ENCODE data around the gene VEGFD.

The VEGFD gene

GRCh38 chrX:15376956-15377355 is 7.3 kb downstream of the VEGFD start:
- H2AFZ ChIP-seq (ENCODE audit: low read length) = no peak overlapping the region
- H3K4me3 ChIP-seq (ENCODE audit: low read depth, low read length, poor library complexity, severe bottlenecking) = no peak overlapping the region
- H3K27me3 ChIP-seq (ENCODE audit: insufficient read depth, low read length) = no peaks in the 10 kb centered on the region
- no peak overlapping the region for H3K4me2 ChIP-seq (ENCODE audit: low read length)
- H3K36me3 ChIP-seq (ENCODE audit: insufficient read depth, low read length) = no peaks in the 10 kb centered on the region
- no peak overlapping the region for H3K27ac ChIP-seq (ENCODE audit: low read depth, low read length, poor library complexity, severe bottlenecking)
- H3K4me1 ChIP-seq (ENCODE audit: insufficient read depth, low read length, severe bottlenecking) = no peaks in the 10 kb centered on the region
- no peaks in the 10 kb centered on the region for H4K20me1 ChIP-seq (ENCODE audit: insufficient read depth, low read length)
- H3K79me2 ChIP-seq (ENCODE audit: insufficient read depth, low read length) = no peaks in the 10 kb centered on the region
- no peak for TF ChIP-seq EZH2 (IDR thresholded peaks at IDR 0.05; ENCODE audit: borderline replicate concordance, low read length)
- TF ChIP-seq, protein P1, sequence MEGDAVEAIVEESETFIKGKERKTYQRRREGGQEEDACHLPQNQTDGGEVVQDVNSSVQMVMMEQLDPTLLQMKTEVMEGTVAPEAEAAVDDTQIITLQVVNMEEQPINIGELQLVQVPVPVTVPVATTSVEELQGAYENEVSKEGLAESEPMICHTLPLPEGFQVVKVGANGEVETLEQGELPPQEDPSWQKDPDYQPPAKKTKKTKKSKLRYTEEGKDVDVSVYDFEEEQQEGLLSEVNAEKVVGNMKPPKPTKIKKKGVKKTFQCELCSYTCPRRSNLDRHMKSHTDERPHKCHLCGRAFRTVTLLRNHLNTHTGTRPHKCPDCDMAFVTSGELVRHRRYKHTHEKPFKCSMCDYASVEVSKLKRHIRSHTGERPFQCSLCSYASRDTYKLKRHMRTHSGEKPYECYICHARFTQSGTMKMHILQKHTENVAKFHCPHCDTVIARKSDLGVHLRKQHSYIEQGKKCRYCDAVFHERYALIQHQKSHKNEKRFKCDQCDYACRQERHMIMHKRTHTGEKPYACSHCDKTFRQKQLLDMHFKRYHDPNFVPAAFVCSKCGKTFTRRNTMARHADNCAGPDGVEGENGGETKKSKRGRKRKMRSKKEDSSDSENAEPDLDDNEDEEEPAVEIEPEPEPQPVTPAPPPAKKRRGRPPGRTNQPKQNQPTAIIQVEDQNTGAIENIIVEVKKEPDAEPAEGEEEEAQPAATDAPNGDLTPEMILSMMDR (IDR thresholded peaks at IDR 0.05; ENCODE audit: low read length) = no peak
- H3K9me2 ChIP-seq (ENCODE audit: low read depth, low read length) = no peaks in the 10 kb centered on the region
- H3K9ac ChIP-seq (ENCODE audit: low read length) = no peak overlapping the region
- no peaks in the 10 kb centered on the region for H3F3A ChIP-seq (ENCODE audit: insufficient read depth, low read length)
- H3K9me3 ChIP-seq (ENCODE audit: low read length) = no peaks in the 10 kb centered on the region

GRCh38 chrX:15373976-15374375 is 10.2 kb downstream of the VEGFD start:
- H3K9me3 ChIP-seq (ENCODE audit: low read length) = no peaks in the 10 kb centered on the region
- no peak overlapping the region for H3K27ac ChIP-seq (ENCODE audit: low read depth, low read length, poor library complexity, severe bottlenecking)
- H3K27me3 ChIP-seq (ENCODE audit: insufficient read depth, low read length) = no peaks in the 10 kb centered on the region
- no peaks in the 10 kb centered on the region for H3K36me3 ChIP-seq (ENCODE audit: insufficient read depth, low read length)
- no peak overlapping the region for H3K4me3 ChIP-seq (ENCODE audit: low read depth, low read length, poor library complexity, severe bottlenecking)
- no peaks in the 10 kb centered on the region for H4K20me1 ChIP-seq (ENCODE audit: insufficient read depth, low read length)
- H3K4me1 ChIP-seq (ENCODE audit: insufficient read depth, low read length, severe bottlenecking) = no peaks in the 10 kb centered on the region
- H3K4me2 ChIP-seq (ENCODE audit: low read length) = no peak overlapping the region
- no peak overlapping the region for H2AFZ ChIP-seq (ENCODE audit: low read length)
- H3K9me2 ChIP-seq (ENCODE audit: low read depth, low read length) = no peaks in the 10 kb centered on the region
- no peaks in the 10 kb centered on the region for H3F3A ChIP-seq (ENCODE audit: insufficient read depth, low read length)
- no peaks in the 10 kb centered on the region for H3K79me2 ChIP-seq (ENCODE audit: insufficient read depth, low read length)
- TF ChIP-seq EZH2 (IDR thresholded peaks at IDR 0.05; ENCODE audit: borderline replicate concordance, low read length) = no peak
- TF ChIP-seq, protein P1 (IDR thresholded peaks at IDR 0.05; ENCODE audit: low read length) = no peak
- no peak overlapping the region for H3K9ac ChIP-seq (ENCODE audit: low read length)

GRCh38 chrX:15366506-15367352 is 17.5 kb downstream of the VEGFD start:
- H3K4me3 ChIP-seq (ENCODE audit: low read depth, low read length, poor library complexity, severe bottlenecking) = no peak overlapping the region
- no peak for TF ChIP-seq EZH2 (IDR thresholded peaks at IDR 0.05; ENCODE audit: borderline replicate concordance, low read length)
- TF ChIP-seq, protein P1 (IDR thresholded peaks at IDR 0.05; ENCODE audit: low read length) = no peak
- H3K4me2 ChIP-seq (ENCODE audit: low read length) = no peak overlapping the region
- H3K4me1 ChIP-seq (ENCODE audit: insufficient read depth, low read length, severe bottlenecking) = no peaks in the 10 kb centered on the region
- no peak overlapping the region for H3K27ac ChIP-seq (ENCODE audit: low read depth, low read length, poor library complexity, severe bottlenecking)
- no peak overlapping the region for H3K9ac ChIP-seq (ENCODE audit: low read length)
- H3K36me3 ChIP-seq (ENCODE audit: insufficient read depth, low read length) = no peaks in the 10 kb centered on the region
- H3F3A ChIP-seq (ENCODE audit: insufficient read depth, low read length) = no peaks in the 10 kb centered on the region
- no peaks in the 10 kb centered on the region for H3K9me2 ChIP-seq (ENCODE audit: low read depth, low read length)
- no peaks in the 10 kb centered on the region for H3K79me2 ChIP-seq (ENCODE audit: insufficient read depth, low read length)
- H4K20me1 ChIP-seq (ENCODE audit: insufficient read depth, low read length) = no peaks in the 10 kb centered on the region
- H3K27me3 ChIP-seq (ENCODE audit: insufficient read depth, low read length) = no peaks in the 10 kb centered on the region
- no peak overlapping the region for H2AFZ ChIP-seq (ENCODE audit: low read length)
- H3K9me3 ChIP-seq (ENCODE audit: low read length) = no peaks in the 10 kb centered on the region
